ENCODE results near the gene MTERF1. TPM values are rescaled to one million over a fixed set of nuclear protein-coding genes. Genes with fewer than 3 reads are reported as not detected.

Gene MTERF1
- total and polyA plus RNA-seq, 2 experiments from 2014 or later: 7.1 to 9.2 TPM

- Histone ChIP-seq H3K27ac (no peak overlapping the region), H3K9me3 (ENCODE audit: low read depth) (no peaks in the 10 kb centered on the region), H3K4me3 (no peak overlapping the region), H3K27me3 (replicated peaks; ENCODE audit: insufficient read depth) (no peaks in the 10 kb centered on the region), H2AFZ (no peak overlapping the region), H3K9me2 (ENCODE audit: insufficient read depth) (no peaks in the 10 kb centered on the region), H3F3A (ENCODE audit: insufficient read depth) (no peaks in the 10 kb centered on the region), H3K79me2 (ENCODE audit: insufficient read depth) (no peaks in the 10 kb centered on the region), H3K36me3 (ENCODE audit: low read depth) (no peaks in the 10 kb centered on the region), H3K4me1 (ENCODE audit: insufficient read depth) (no peaks in the 10 kb centered on the region; the same call in 1 of the 2 replicates), H4K20me1 (ENCODE audit: insufficient read depth) (no peaks in the 10 kb centered on the region), H3K9ac (no peak overlapping the region), H3K4me2 (ENCODE audit: unreplicated experiment) (no peak overlapping the region)
- in situ Hi-C loops (cut with MboI): no loop called here
- WGBS, 2 experiments (ENCODE audit: low coverage in 1 of 2, low lambda C conversion rate in 2 of 2, missing lambda C conversion rate in 2 of 2): 66 to 70% methylated on average over 4 of the region's 4 CpGs
- DNase-seq: no peak
- TF ChIP-seq EZH2phosphoT487 (IDR thresholded peaks at IDR 0.05; ENCODE audit: insufficient read depth, low read depth): no peak
- TF ChIP-seq EZH2 (IDR thresholded peaks at IDR 0.05; ENCODE audit: insufficient read depth, poor library complexity, severe bottlenecking): no peak
Observed at GRCh38 chr7:91837397-91838070, 43.0 kb downstream of the MTERF1 start.

GRCh38 chr7:91835826-91836368 lies 44.6 kb downstream of the MTERF1 start:
- Histone ChIP-seq H3K4me1 (ENCODE audit: insufficient read depth) (no peaks in the 10 kb centered on the region; the same call in 1 of the 2 replicates), H3K4me2 (ENCODE audit: unreplicated experiment) (no peak overlapping the region), H3K9ac (no peak overlapping the region), H3K9me3 (ENCODE audit: low read depth) (no peaks in the 10 kb centered on the region), H4K20me1 (ENCODE audit: insufficient read depth) (no peaks in the 10 kb centered on the region), H3K4me3 (no peak overlapping the region), H3K9me2 (ENCODE audit: insufficient read depth) (no peaks in the 10 kb centered on the region), H3K36me3 (ENCODE audit: low read depth) (no peaks in the 10 kb centered on the region), H3K27ac (no peak overlapping the region), H2AFZ (no peak overlapping the region), H3K79me2 (ENCODE audit: insufficient read depth) (no peaks in the 10 kb centered on the region), H3K27me3 (replicated peaks; ENCODE audit: insufficient read depth) (no peaks in the 10 kb centered on the region), H3F3A (ENCODE audit: insufficient read depth) (no peaks in the 10 kb centered on the region)
- DNase-seq: peak; percentile 34
- WGBS, 2 experiments (ENCODE audit: low coverage in 1 of 2, low lambda C conversion rate in 2 of 2, missing lambda C conversion rate in 2 of 2): 66 to 68% methylated on average over 2 of the region's 2 CpGs
- TF ChIP-seq EZH2phosphoT487 (IDR thresholded peaks at IDR 0.05; ENCODE audit: insufficient read depth, low read depth) (no peak), EZH2 (IDR thresholded peaks at IDR 0.05; ENCODE audit: insufficient read depth, poor library complexity, severe bottlenecking) (no peak)
- in situ Hi-C loops (cut with MboI): no loop called here

GRCh38 chr7:91835091-91835825 lies 45.2 kb downstream of the MTERF1 start:
- no peak overlapping the region for H3K27ac ChIP-seq
- H3K4me3 ChIP-seq: no peak overlapping the region
- no peak overlapping the region for H2AFZ ChIP-seq
- H3K9ac ChIP-seq: no peak overlapping the region
- DNase-seq: no peak
- no peaks in the 10 kb centered on the region for H3K79me2 ChIP-seq (ENCODE audit: insufficient read depth)
- no peaks in the 10 kb centered on the region for H3K9me2 ChIP-seq (ENCODE audit: insufficient read depth)
- TF ChIP-seq EZH2 (IDR thresholded peaks at IDR 0.05; ENCODE audit: insufficient read depth, poor library complexity, severe bottlenecking) (no peak), EZH2phosphoT487 (IDR thresholded peaks at IDR 0.05; ENCODE audit: insufficient read depth, low read depth) (no peak)
- no peaks in the 10 kb centered on the region for H3F3A ChIP-seq (ENCODE audit: insufficient read depth)
- in situ Hi-C loops (cut with MboI): no loop called here
- H4K20me1 ChIP-seq (ENCODE audit: insufficient read depth): no peaks in the 10 kb centered on the region
- 68 to 74% methylated on average over 2 of the region's 2 CpGs for whole genome bisulfite sequencing, 2 experiments (ENCODE audit: low coverage in 1 of 2, low lambda C conversion rate in 2 of 2, missing lambda C conversion rate in 2 of 2)
- no peaks in the 10 kb centered on the region; the same call in 1 of the 2 replicates for H3K4me1 ChIP-seq (ENCODE audit: insufficient read depth)
- no peaks in the 10 kb centered on the region for H3K9me3 ChIP-seq (ENCODE audit: low read depth)
- no peaks in the 10 kb centered on the region for H3K27me3 ChIP-seq (replicated peaks; ENCODE audit: insufficient read depth)
- H3K4me2 ChIP-seq (ENCODE audit: unreplicated experiment): no peak overlapping the region
- H3K36me3 ChIP-seq (ENCODE audit: low read depth): no peaks in the 10 kb centered on the region

- Histone ChIP-seq H3K36me3 (ENCODE audit: low read depth) (no peaks in the 10 kb centered on the region), H3K4me3 (no peak overlapping the region), H3K4me2 (ENCODE audit: unreplicated experiment) (no peak overlapping the region), H3K27me3 (replicated peaks; ENCODE audit: insufficient read depth) (no peaks in the 10 kb centered on the region), H3K4me1 (ENCODE audit: insufficient read depth) (no peaks in the 10 kb centered on the region; the same call in 1 of the 2 replicates), H4K20me1 (ENCODE audit: insufficient read depth) (no peaks in the 10 kb centered on the region), H3K79me2 (ENCODE audit: insufficient read depth) (no peaks in the 10 kb centered on the region), H3K27ac (no peak overlapping the region), H2AFZ (no peak overlapping the region), H3K9me3 (ENCODE audit: low read depth) (no peaks in the 10 kb centered on the region), H3K9me2 (ENCODE audit: insufficient read depth) (no peaks in the 10 kb centered on the region), H3K9ac (no peak overlapping the region), H3F3A (ENCODE audit: insufficient read depth) (no peaks in the 10 kb centered on the region)
- WGBS, 2 experiments (ENCODE audit: low coverage in 1 of 2, low lambda C conversion rate in 2 of 2, missing lambda C conversion rate in 2 of 2): 81 to 86% methylated on average over 7 of the region's 7 CpGs
- peak; percentile 25 for DNase-seq
- no peak for TF ChIP-seq EZH2 (IDR thresholded peaks at IDR 0.05; ENCODE audit: insufficient read depth, poor library complexity, severe bottlenecking)
- in situ Hi-C loops (cut with MboI): no loop called here
Observed at GRCh38 chr7:91832493-91833045, 47.9 kb downstream of the MTERF1 start.

Data from GM23248 (cell line).